SK-N-SH (cell line): Measurements from ENCODE around the gene KRTAP3-3.

Source experiments
- ELF1 ChIP-seq: IDR thresholded peaks from 2 replicates; pipeline ENCODE4 v1.4.0; 2012
- EZH2phosphoT487 ChIP-seq: fragments of 200-600 bp; sonication (generic); IDR thresholded peaks from 2 replicates; pipeline ENCODE4 v1.6.1; 2017; ENCODE audit warnings: low read depth, mixed run types, mild to moderate bottlenecking, antibody characterized with exemption, moderate library complexity, borderline replicate concordance
- GABPA ChIP-seq: IDR thresholded peaks from 2 replicates; pipeline ENCODE4 v1.4.0; 2012; ENCODE audit warnings: low read depth, mild to moderate bottlenecking
- JUND ChIP-seq: IDR thresholded peaks from 2 replicates; pipeline ENCODE4 v1.4.0; 2012
- RAD21 ChIP-seq: IDR thresholded peaks from 2 replicates; pipeline ENCODE4 v1.6.1; 2012; ENCODE audit warnings: mild to moderate bottlenecking, low read length
- TAF1 ChIP-seq: IDR thresholded peaks from 2 replicates; pipeline ENCODE4 v1.6.1; 2012; ENCODE audit warnings: low read depth, mild to moderate bottlenecking, low read length, moderate library complexity, borderline replicate concordance
- TF ChIP-seq, protein P1 (sequence below): IDR thresholded peaks from 2 replicates; pipeline ENCODE4; 2012
- TF ChIP-seq, protein P2 (sequence below): fragments of 150-350 bp; IDR thresholded peaks from 2 replicates; pipeline ENCODE4 v1.6.1; 2017; ENCODE audit warnings: antibody characterized with exemption, low read length, low read depth, borderline replicate concordance
- TF ChIP-seq, protein P3 (sequence below): fragments of 200-600 bp; sonication (generic); IDR thresholded peaks from 2 replicates; pipeline ENCODE4 v1.6.1; 2017; ENCODE audit warnings: antibody characterized with exemption, mild to moderate bottlenecking, moderate library complexity
- TF ChIP-seq, protein P4 (sequence below): IDR thresholded peaks from 2 replicates; pipeline ENCODE4 v1.4.0; 2012; ENCODE audit warnings: low read depth, borderline replicate concordance

DNA sequence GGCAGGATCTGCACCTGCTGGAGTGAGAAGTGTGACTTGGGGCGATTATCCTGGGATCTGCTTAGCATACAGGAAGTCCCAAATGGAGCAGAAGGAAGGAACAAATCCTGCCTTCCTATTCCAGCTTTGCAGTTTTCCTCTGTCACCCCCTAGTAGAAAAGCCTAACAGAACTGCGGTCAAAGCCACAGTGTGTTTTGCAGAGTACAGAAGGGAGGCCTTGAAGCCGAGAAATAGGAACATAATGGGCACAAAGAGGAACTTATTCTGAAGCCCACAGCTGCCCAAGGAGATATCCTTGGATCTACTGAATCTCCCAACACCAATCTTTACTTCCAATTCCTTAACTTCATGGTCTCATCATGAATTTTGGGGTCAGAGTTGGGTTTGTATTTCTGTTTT lies 24.6 kb upstream of the KRTAP3-3 start:
- TF ChIP-seq, protein P1, sequence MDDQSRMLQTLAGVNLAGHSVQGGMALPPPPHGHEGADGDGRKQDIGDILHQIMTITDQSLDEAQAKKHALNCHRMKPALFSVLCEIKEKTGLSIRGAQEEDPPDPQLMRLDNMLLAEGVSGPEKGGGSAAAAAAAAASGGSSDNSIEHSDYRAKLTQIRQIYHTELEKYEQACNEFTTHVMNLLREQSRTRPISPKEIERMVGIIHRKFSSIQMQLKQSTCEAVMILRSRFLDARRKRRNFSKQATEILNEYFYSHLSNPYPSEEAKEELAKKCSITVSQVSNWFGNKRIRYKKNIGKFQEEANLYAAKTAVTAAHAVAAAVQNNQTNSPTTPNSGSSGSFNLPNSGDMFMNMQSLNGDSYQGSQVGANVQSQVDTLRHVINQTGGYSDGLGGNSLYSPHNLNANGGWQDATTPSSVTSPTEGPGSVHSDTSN: no peak
- TF ChIP-seq RAD21: no peak
- TF ChIP-seq, protein P2, sequence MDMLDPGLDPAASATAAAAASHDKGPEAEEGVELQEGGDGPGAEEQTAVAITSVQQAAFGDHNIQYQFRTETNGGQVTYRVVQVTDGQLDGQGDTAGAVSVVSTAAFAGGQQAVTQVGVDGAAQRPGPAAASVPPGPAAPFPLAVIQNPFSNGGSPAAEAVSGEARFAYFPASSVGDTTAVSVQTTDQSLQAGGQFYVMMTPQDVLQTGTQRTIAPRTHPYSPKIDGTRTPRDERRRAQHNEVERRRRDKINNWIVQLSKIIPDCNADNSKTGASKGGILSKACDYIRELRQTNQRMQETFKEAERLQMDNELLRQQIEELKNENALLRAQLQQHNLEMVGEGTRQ: no peak
- TF ChIP-seq, protein P3, sequence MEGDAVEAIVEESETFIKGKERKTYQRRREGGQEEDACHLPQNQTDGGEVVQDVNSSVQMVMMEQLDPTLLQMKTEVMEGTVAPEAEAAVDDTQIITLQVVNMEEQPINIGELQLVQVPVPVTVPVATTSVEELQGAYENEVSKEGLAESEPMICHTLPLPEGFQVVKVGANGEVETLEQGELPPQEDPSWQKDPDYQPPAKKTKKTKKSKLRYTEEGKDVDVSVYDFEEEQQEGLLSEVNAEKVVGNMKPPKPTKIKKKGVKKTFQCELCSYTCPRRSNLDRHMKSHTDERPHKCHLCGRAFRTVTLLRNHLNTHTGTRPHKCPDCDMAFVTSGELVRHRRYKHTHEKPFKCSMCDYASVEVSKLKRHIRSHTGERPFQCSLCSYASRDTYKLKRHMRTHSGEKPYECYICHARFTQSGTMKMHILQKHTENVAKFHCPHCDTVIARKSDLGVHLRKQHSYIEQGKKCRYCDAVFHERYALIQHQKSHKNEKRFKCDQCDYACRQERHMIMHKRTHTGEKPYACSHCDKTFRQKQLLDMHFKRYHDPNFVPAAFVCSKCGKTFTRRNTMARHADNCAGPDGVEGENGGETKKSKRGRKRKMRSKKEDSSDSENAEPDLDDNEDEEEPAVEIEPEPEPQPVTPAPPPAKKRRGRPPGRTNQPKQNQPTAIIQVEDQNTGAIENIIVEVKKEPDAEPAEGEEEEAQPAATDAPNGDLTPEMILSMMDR: no peak
- TF ChIP-seq, protein P4, sequence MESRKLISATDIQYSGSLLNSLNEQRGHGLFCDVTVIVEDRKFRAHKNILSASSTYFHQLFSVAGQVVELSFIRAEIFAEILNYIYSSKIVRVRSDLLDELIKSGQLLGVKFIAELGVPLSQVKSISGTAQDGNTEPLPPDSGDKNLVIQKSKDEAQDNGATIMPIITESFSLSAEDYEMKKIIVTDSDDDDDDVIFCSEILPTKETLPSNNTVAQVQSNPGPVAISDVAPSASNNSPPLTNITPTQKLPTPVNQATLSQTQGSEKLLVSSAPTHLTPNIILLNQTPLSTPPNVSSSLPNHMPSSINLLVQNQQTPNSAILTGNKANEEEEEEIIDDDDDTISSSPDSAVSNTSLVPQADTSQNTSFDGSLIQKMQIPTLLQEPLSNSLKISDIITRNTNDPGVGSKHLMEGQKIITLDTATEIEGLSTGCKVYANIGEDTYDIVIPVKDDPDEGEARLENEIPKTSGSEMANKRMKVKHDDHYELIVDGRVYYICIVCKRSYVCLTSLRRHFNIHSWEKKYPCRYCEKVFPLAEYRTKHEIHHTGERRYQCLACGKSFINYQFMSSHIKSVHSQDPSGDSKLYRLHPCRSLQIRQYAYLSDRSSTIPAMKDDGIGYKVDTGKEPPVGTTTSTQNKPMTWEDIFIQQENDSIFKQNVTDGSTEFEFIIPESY: no peak
- no peak for TF ChIP-seq JUND
- no peak for TF ChIP-seq ELF1
- no peak for TF ChIP-seq GABPA
- no peak for TF ChIP-seq TAF1
- no peak for TF ChIP-seq EZH2phosphoT487
